ENCODE results near the gene IL1RN. TPM values are rescaled to one million over a fixed set of nuclear protein-coding genes. Genes with fewer than 3 reads are reported as not detected.

IL1RN gene
- total RNA-seq, 1 donor from 2014 or later, result not detected

GRCh38 chr2:113103277-113103676 lies 24.1 kb upstream of the IL1RN start:
- Mint-ChIP-seq H3K27me3 (ENCODE audit: low read depth) (peaks cover 11% of the 10 kb centered on the region), H3K9me3 (peaks cover 8% of the 10 kb centered on the region), H3K4me1 (no peaks in the 10 kb centered on the region), H3K4me3 (no peak overlapping the region), H3K27ac (ENCODE audit: unreplicated experiment) (no peak overlapping the region), H3K36me3 (ENCODE audit: low read depth) (no peaks in the 10 kb centered on the region)
- no peak for DNase-seq (ENCODE audit: low read depth, low spot score)
- TF ChIP-seq CTCF (conservative IDR thresholded peaks at IDR 0.05), result no peak

- TF ChIP-seq CTCF (conservative IDR thresholded peaks at IDR 0.05), result no peak
- Mint-ChIP-seq H3K4me3 (no peak overlapping the region), H3K36me3 (ENCODE audit: low read depth) (no peaks in the 10 kb centered on the region), H3K27ac (ENCODE audit: unreplicated experiment) (no peak overlapping the region), H3K27me3 (ENCODE audit: low read depth) (peaks cover 15% of the 10 kb centered on the region), H3K9me3 (peaks cover 6% of the 10 kb centered on the region), H3K4me1 (no peaks in the 10 kb centered on the region)
- no peak for DNase-seq (ENCODE audit: low read depth, low spot score)
Measured at GRCh38 chr2:113104054-113104611, 23.3 kb upstream of the IL1RN start.

- no peak for TF ChIP-seq CTCF (conservative IDR thresholded peaks at IDR 0.05)
- Mint-ChIP-seq H3K36me3 (ENCODE audit: low read depth) (no peaks in the 10 kb centered on the region), H3K9me3 (peaks cover 6% of the 10 kb centered on the region), H3K27me3 (ENCODE audit: low read depth) (peaks cover 21% of the 10 kb centered on the region), H3K4me3 (no peak overlapping the region), H3K27ac (ENCODE audit: unreplicated experiment) (no peak overlapping the region), H3K4me1 (no peaks in the 10 kb centered on the region)
- DNase-seq (ENCODE audit: low read depth, low spot score), result no peak
Measured at GRCh38 chr2:113105047-113105785, 22.2 kb upstream of the IL1RN start.

GRCh38 chr2:113111121-113111520 lies 16.3 kb upstream of the IL1RN start:
- peaks cover 21% of the 10 kb centered on the region for H3K27me3 Mint-ChIP-seq (ENCODE audit: low read depth)
- no peak overlapping the region for H3K4me3 Mint-ChIP-seq
- no peak for TF ChIP-seq CTCF (conservative IDR thresholded peaks at IDR 0.05)
- H3K27ac Mint-ChIP-seq (ENCODE audit: unreplicated experiment), result no peak overlapping the region
- DNase-seq (ENCODE audit: low read depth, low spot score), result no peak
- H3K4me1 Mint-ChIP-seq, result no peaks in the 10 kb centered on the region
- no peaks in the 10 kb centered on the region for H3K9me3 Mint-ChIP-seq
- H3K36me3 Mint-ChIP-seq (ENCODE audit: low read depth), result no peaks in the 10 kb centered on the region

- Mint-ChIP-seq H3K27ac (ENCODE audit: unreplicated experiment) (no peak overlapping the region), H3K4me1 (no peaks in the 10 kb centered on the region), H3K36me3 (ENCODE audit: low read depth) (no peaks in the 10 kb centered on the region), H3K27me3 (ENCODE audit: low read depth) (peaks cover 21% of the 10 kb centered on the region), H3K4me3 (no peak overlapping the region), H3K9me3 (no peaks in the 10 kb centered on the region)
- no peak for DNase-seq (ENCODE audit: low read depth, low spot score)
- TF ChIP-seq CTCF (conservative IDR thresholded peaks at IDR 0.05), result no peak
Measured at GRCh38 chr2:113111823-113112287, 15.5 kb upstream of the IL1RN start.
